ENCODE data around the gene FAM53B.

GRCh38 chr10:124600051-124600880 is 143.9 kb downstream of the FAM53B start:
- no peak for TF ChIP-seq POLR2A (IDR thresholded peaks at IDR 0.05; ENCODE audit: low read depth)
- TF ChIP-seq, protein P1, sequence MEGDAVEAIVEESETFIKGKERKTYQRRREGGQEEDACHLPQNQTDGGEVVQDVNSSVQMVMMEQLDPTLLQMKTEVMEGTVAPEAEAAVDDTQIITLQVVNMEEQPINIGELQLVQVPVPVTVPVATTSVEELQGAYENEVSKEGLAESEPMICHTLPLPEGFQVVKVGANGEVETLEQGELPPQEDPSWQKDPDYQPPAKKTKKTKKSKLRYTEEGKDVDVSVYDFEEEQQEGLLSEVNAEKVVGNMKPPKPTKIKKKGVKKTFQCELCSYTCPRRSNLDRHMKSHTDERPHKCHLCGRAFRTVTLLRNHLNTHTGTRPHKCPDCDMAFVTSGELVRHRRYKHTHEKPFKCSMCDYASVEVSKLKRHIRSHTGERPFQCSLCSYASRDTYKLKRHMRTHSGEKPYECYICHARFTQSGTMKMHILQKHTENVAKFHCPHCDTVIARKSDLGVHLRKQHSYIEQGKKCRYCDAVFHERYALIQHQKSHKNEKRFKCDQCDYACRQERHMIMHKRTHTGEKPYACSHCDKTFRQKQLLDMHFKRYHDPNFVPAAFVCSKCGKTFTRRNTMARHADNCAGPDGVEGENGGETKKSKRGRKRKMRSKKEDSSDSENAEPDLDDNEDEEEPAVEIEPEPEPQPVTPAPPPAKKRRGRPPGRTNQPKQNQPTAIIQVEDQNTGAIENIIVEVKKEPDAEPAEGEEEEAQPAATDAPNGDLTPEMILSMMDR (IDR thresholded peaks at IDR 0.05): no peak
- TF ChIP-seq POLR2AphosphoS5 (IDR thresholded peaks at IDR 0.05): no peak
- no peak for TF ChIP-seq EP300 (IDR thresholded peaks at IDR 0.05)

All from esophagus muscularis mucosa (tissue), 4 donors.